MM.1S (cell line): ENCODE data around the gene AP2A1.

Experiments used
- DNase-seq: peaks from one replicate; pipeline ENCODE4 v3.0.0-alpha.2; 2015
- H2AFZ ChIP-seq: fragments of 300-600 bp; sonication (generic); 2 replicates; pipeline ENCODE4 v1.6.0; 2016; ENCODE audit warnings: antibody characterized with exemption, low read length
- H3F3A ChIP-seq: fragments of 300-600 bp; sonication (generic); 2 replicates; pipeline ENCODE4 v1.6.1; 2016; ENCODE audit warnings: mild to moderate bottlenecking, antibody characterized with exemption, low read length, moderate library complexity, mixed read lengths; ENCODE audit not compliant: insufficient read depth
- H3K27ac ChIP-seq: fragments of 300-600 bp; sonication (generic); 2 replicates; pipeline ENCODE4 v1.5.1; 2016; ENCODE audit warnings: mild to moderate bottlenecking, low read length
- H3K27me3 ChIP-seq: fragments of 300-600 bp; sonication (generic); replicated peaks from 2 replicates; pipeline ENCODE4 v1.6.0; 2016; ENCODE audit warnings: low read length; ENCODE audit not compliant: insufficient read depth
- H3K36me3 ChIP-seq: fragments of 300-600 bp; sonication (generic); replicated peaks from 2 replicates; pipeline ENCODE4 v1.6.1; 2016; ENCODE audit warnings: mild to moderate bottlenecking, low read length, mixed read lengths; ENCODE audit not compliant: insufficient read depth
- H3K4me1 ChIP-seq: fragments of 300-600 bp; sonication (generic); 2 replicates; pipeline ENCODE4 v1.6.1; 2016; ENCODE audit warnings: low read length, mixed read lengths
- H3K4me2 ChIP-seq: fragments of 300-600 bp; sonication (generic); 2 replicates; pipeline ENCODE4 v1.6.0; 2016; ENCODE audit warnings: low read depth, low read length
- H3K4me3 ChIP-seq: fragments of 300-600 bp; sonication (generic); 2 replicates; pipeline ENCODE4 v1.5.1; 2016; ENCODE audit warnings: low read length, mixed read lengths
- H3K79me2 ChIP-seq: fragments of 300-600 bp; sonication (generic); 2 replicates; pipeline ENCODE4 v1.6.1; 2016; ENCODE audit warnings: mixed run types, low read length, mixed read lengths
- H3K9ac ChIP-seq: fragments of 300-600 bp; sonication (generic); 2 replicates; pipeline ENCODE4 v1.6.1; 2016; ENCODE audit warnings: low read length, mixed read lengths
- H3K9me2 ChIP-seq: fragments of 300-600 bp; sonication (generic); replicated peaks from 2 replicates; pipeline ENCODE4 v1.6.1; 2016; ENCODE audit warnings: mild to moderate bottlenecking, low read length, mixed read lengths; ENCODE audit not compliant: insufficient read depth
- H3K9me3 ChIP-seq: fragments of 300-600 bp; sonication (generic); replicated peaks from 2 replicates; pipeline ENCODE4 v1.6.1; 2016; ENCODE audit warnings: mild to moderate bottlenecking, low read length, mixed read lengths; ENCODE audit not compliant: insufficient read depth
- H4K20me1 ChIP-seq: fragments of 300-600 bp; sonication (generic); 2 replicates; pipeline ENCODE4 v1.6.1; 2016; ENCODE audit warnings: mild to moderate bottlenecking, low read length, moderate library complexity, mixed read lengths; ENCODE audit not compliant: insufficient read depth
- CTCF ChIP-seq: fragments of 300-600 bp; sonication (generic); IDR thresholded peaks from 2 replicates; pipeline ENCODE4 v1.5.1; 2016; ENCODE audit warnings: antibody characterized with exemption, low read length, mixed read lengths
- EZH2 ChIP-seq: fragments of 300-600 bp; sonication (generic); optimal IDR thresholded peaks from 2 replicates; pipeline ENCODE3; 2017; ENCODE audit warnings: low read depth, mild to moderate bottlenecking, antibody characterized with exemption, low read length, mixed read lengths
- EZH2phosphoT487 ChIP-seq: fragments of 300-600 bp; sonication (generic); IDR thresholded peaks from 2 replicates; pipeline ENCODE4 v1.6.1; 2018; ENCODE audit warnings: antibody characterized with exemption, low read length

Gene AP2A1

GRCh38 chr19:49801401-49801888, 34.6 kb downstream of the AP2A1 start:
- Histone ChIP-seq H3K27me3 (no peaks in the 10 kb centered on the region), H3F3A (no peaks in the 10 kb centered on the region), H3K36me3 (no peaks in the 10 kb centered on the region), H2AFZ (no peak overlapping the region), H3K4me1 (no peaks in the 10 kb centered on the region), H3K9ac (no peak overlapping the region), H3K79me2 (no peaks in the 10 kb centered on the region), H3K9me3 (no peaks in the 10 kb centered on the region), H3K27ac (no peak overlapping the region), H3K4me2 (no peak overlapping the region), H3K9me2 (no peaks in the 10 kb centered on the region), H3K4me3 (no peak overlapping the region), H4K20me1 (no peaks in the 10 kb centered on the region)
- no peak for DNase-seq
- TF ChIP-seq EZH2phosphoT487, result no peak
- no peak for TF ChIP-seq CTCF
- no peak for TF ChIP-seq EZH2

GRCh38 chr19:49801966-49802661, 35.3 kb downstream of the AP2A1 start:
- H3K27ac ChIP-seq, result no peak overlapping the region
- H3K36me3 ChIP-seq, result no peaks in the 10 kb centered on the region
- H3K9ac ChIP-seq, result no peak overlapping the region
- no peak overlapping the region for H3K4me2 ChIP-seq
- no peak overlapping the region for H2AFZ ChIP-seq
- no peaks in the 10 kb centered on the region for H3K9me2 ChIP-seq
- H3K79me2 ChIP-seq, result no peaks in the 10 kb centered on the region
- H3K4me3 ChIP-seq, result no peak overlapping the region
- DNase-seq, result no peak
- no peaks in the 10 kb centered on the region for H3K4me1 ChIP-seq
- no peaks in the 10 kb centered on the region for H3K9me3 ChIP-seq
- H3K27me3 ChIP-seq, result no peaks in the 10 kb centered on the region
- no peaks in the 10 kb centered on the region for H3F3A ChIP-seq
- TF ChIP-seq CTCF, result no peak
- no peak for TF ChIP-seq EZH2phosphoT487
- H4K20me1 ChIP-seq, result no peaks in the 10 kb centered on the region

- no peaks in the 10 kb centered on the region for H3K79me2 ChIP-seq
- TF ChIP-seq EZH2 (no peak), CTCF (no peak), EZH2phosphoT487 (no peak)
- no peaks in the 10 kb centered on the region for H3K9me3 ChIP-seq
- H3K4me1 ChIP-seq, result no peaks in the 10 kb centered on the region
- DNase-seq, result no peak
- no peak overlapping the region for H3K27ac ChIP-seq
- no peak overlapping the region for H2AFZ ChIP-seq
- no peak overlapping the region for H3K4me3 ChIP-seq
- no peaks in the 10 kb centered on the region for H3K9me2 ChIP-seq
- H4K20me1 ChIP-seq, result no peaks in the 10 kb centered on the region
- no peak overlapping the region for H3K9ac ChIP-seq
- H3K36me3 ChIP-seq, result no peaks in the 10 kb centered on the region
- no peaks in the 10 kb centered on the region for H3K27me3 ChIP-seq
- H3K4me2 ChIP-seq, result no peak overlapping the region
- H3F3A ChIP-seq, result no peaks in the 10 kb centered on the region
Observed at GRCh38 chr19:49802836-49803528, 36.2 kb downstream of the AP2A1 start.
